H9 (cell line): ENCODE measurements around the gene SLC30A5. TPM values are rescaled to one million over a fixed set of nuclear protein-coding genes. Genes with fewer than 3 reads are reported as not detected.

ENCODE experiments used
- DNase-seq: peaks from one replicate; pipeline ENCODE4 v3.0.0-alpha.2; 2017
- H2AFZ ChIP-seq: one replicate; pipeline ENCODE4 v1.6.1; 2013; ENCODE audit warnings: mild to moderate bottlenecking, low read length, control low read depth, moderate library complexity
- H2AK5ac ChIP-seq: 2 replicates; pipeline ENCODE4 v1.6.1; 2013; ENCODE audit warnings: low read length, control low read depth, mixed read lengths; ENCODE audit not compliant: insufficient read length
- H2BK120ac ChIP-seq: one replicate; pipeline ENCODE4 v1.6.1; 2013; ENCODE audit warnings: low read depth, mild to moderate bottlenecking, low read length, control low read depth, inconsistent platforms; ENCODE audit not compliant: poor library complexity, severe bottlenecking
- H2BK12ac ChIP-seq: 2 replicates; pipeline ENCODE4 v1.6.1; 2013; ENCODE audit warnings: low read length, control low read depth, mixed read lengths, low read depth; ENCODE audit not compliant: insufficient read length
- H2BK15ac ChIP-seq: 2 replicates; pipeline ENCODE4 v1.6.1; 2013; ENCODE audit warnings: low read depth, low read length, control low read depth
- H2BK20ac ChIP-seq: one replicate; pipeline ENCODE4 v1.6.1; 2013; ENCODE audit warnings: low read depth, mild to moderate bottlenecking, low read length, control low read depth, inconsistent platforms; ENCODE audit not compliant: poor library complexity, severe bottlenecking
- H2BK5ac ChIP-seq: 2 replicates; pipeline ENCODE4 v1.6.1; 2013; ENCODE audit warnings: low read length, control low read depth, mixed read lengths; ENCODE audit not compliant: insufficient read length
- H3K14ac ChIP-seq: 2 replicates; pipeline ENCODE4 v1.6.1; 2013; ENCODE audit warnings: low read length, control low read depth; ENCODE audit not compliant: insufficient read depth
- H3K18ac ChIP-seq: 2 replicates; pipeline ENCODE4 v1.6.1; 2013; ENCODE audit warnings: low read depth, mild to moderate bottlenecking, mixed read lengths, low read length, control low read depth; ENCODE audit not compliant: insufficient read length
- H3K23ac ChIP-seq: 2 replicates; pipeline ENCODE4 v1.6.1; 2013; ENCODE audit warnings: low read length, control low read depth, mixed read lengths, low read depth; ENCODE audit not compliant: insufficient read length
- H3K23me2 ChIP-seq: 2 replicates; pipeline ENCODE4 v1.6.1; 2013; ENCODE audit warnings: low read depth, mild to moderate bottlenecking, mixed read lengths, low read length, control low read depth; ENCODE audit not compliant: insufficient read length, poor library complexity, severe bottlenecking
- H3K27ac ChIP-seq: 2 replicates; pipeline ENCODE4 v1.5.1; 2013; ENCODE audit warnings: low read length, control low read depth, mixed read lengths, low read depth; ENCODE audit not compliant: insufficient read length
- H3K27me3 ChIP-seq: 2 replicates; pipeline ENCODE4 v1.6.1; 2013; ENCODE audit warnings: low read length, control low read depth, inconsistent platforms; ENCODE audit not compliant: insufficient read depth
- H3K4ac ChIP-seq: 2 replicates; pipeline ENCODE4 v1.6.1; 2013; ENCODE audit warnings: low read depth, mild to moderate bottlenecking, control low read depth, inconsistent platforms, low read length, moderate library complexity
- H3K4me1 ChIP-seq: 2 replicates; pipeline ENCODE4 v1.6.1; 2013; ENCODE audit warnings: low read length, control low read depth, inconsistent platforms; ENCODE audit not compliant: insufficient read depth
- H3K4me2 ChIP-seq: 2 replicates; pipeline ENCODE4 v1.6.1; 2013; ENCODE audit warnings: low read length, control low read depth, mixed read lengths; ENCODE audit not compliant: insufficient read length, insufficient read depth
- H3K56ac ChIP-seq: 2 replicates; pipeline ENCODE4 v1.6.1; 2013; ENCODE audit warnings: low read depth, mild to moderate bottlenecking, mixed read lengths, low read length, control low read depth; ENCODE audit not compliant: insufficient read length
- H3K79me1 ChIP-seq: 2 replicates; pipeline ENCODE4 v1.6.1; 2013; ENCODE audit warnings: low read depth, mild to moderate bottlenecking, moderate library complexity, low read length, control low read depth, inconsistent platforms; ENCODE audit not compliant: insufficient read depth, poor library complexity, severe bottlenecking
- H3K79me2 ChIP-seq: 2 replicates; pipeline ENCODE4 v1.6.1; 2013; ENCODE audit warnings: low read length, control low read depth, inconsistent platforms; ENCODE audit not compliant: insufficient read depth
- H3K9ac ChIP-seq: 2 replicates; pipeline ENCODE4 v1.6.1; 2013; ENCODE audit warnings: low read length, control low read depth, mixed read lengths; ENCODE audit not compliant: insufficient read length; ENCODE audit errors: extremely low read depth
- H3K9me3 ChIP-seq: one replicate; pipeline ENCODE4 v1.6.1; 2013; ENCODE audit warnings: low read depth, low read length, inconsistent platforms; ENCODE audit not compliant: control insufficient read depth
- H3T11ph ChIP-seq: one replicate; pipeline ENCODE4 v1.6.1; 2013; ENCODE audit warnings: mild to moderate bottlenecking, low read length, control low read depth, inconsistent platforms
- H4K20me1 ChIP-seq: one replicate; pipeline ENCODE4 v1.6.1; 2013; ENCODE audit not compliant: control insufficient read depth, insufficient read length, insufficient read depth
- H4K5ac ChIP-seq: 2 replicates; pipeline ENCODE4 v1.6.1; 2013; ENCODE audit warnings: low read depth, mild to moderate bottlenecking, mixed read lengths, low read length, control low read depth; ENCODE audit not compliant: insufficient read length
- H4K8ac ChIP-seq: replicated peaks from 2 replicates; pipeline ENCODE4 v1.6.1; 2013; ENCODE audit warnings: low read length, control low read depth, mixed read lengths, low read depth; ENCODE audit not compliant: insufficient read length
- H4K91ac ChIP-seq: 2 replicates; pipeline ENCODE4 v1.6.1; 2013; ENCODE audit warnings: low read depth, mild to moderate bottlenecking, moderate library complexity, mixed read lengths, low read length, control low read depth; ENCODE audit not compliant: insufficient read length
- H3K27ac Mint-ChIP-seq, 3 experiments: 2 replicates in 2 of 3; 3 replicates in 1 of 3; pipeline ENCODE4 v1.8.0; 2020 to 2021; ENCODE audit warnings: mixed read lengths in 3 of 3, mild to moderate bottlenecking in 1 of 3, moderate library complexity in 1 of 3
- H3K27me3 Mint-ChIP-seq: 2 replicates; pipeline ENCODE4 v1.8.0; 2021; ENCODE audit warnings: low read depth, mild to moderate bottlenecking, moderate library complexity, mixed read lengths
- H3K36me3 Mint-ChIP-seq, 3 experiments: 2 replicates in 2 of 3; 3 replicates in 1 of 3; pipeline ENCODE4 v1.8.0; 2020 to 2021; ENCODE audit warnings: low read depth in 3 of 3, mixed read lengths in 3 of 3; ENCODE audit not compliant: insufficient read depth in 1 of 3
- H3K4me1 Mint-ChIP-seq, 2 experiments: 2 replicates each; pipeline ENCODE4 v1.8.0; 2020; ENCODE audit warnings: mixed read lengths in 2 of 2
- H3K4me3 Mint-ChIP-seq, 2 experiments: 2 replicates in 1 of 2; 3 replicates in 1 of 2; pipeline ENCODE4 v1.8.0; 2020 to 2021; ENCODE audit warnings: mild to moderate bottlenecking in 2 of 2, mixed read lengths in 2 of 2, moderate library complexity in 1 of 2
- H3K9me3 Mint-ChIP-seq, 2 experiments: 2 replicates in 1 of 2; 3 replicates in 1 of 2; pipeline ENCODE4 v1.8.0; 2020; ENCODE audit warnings: mild to moderate bottlenecking in 2 of 2, mixed read lengths in 2 of 2, moderate library complexity in 1 of 2
- WGBS: extraction: QIAGEN DNeasy Blood & Tissue Kit; methylation state at CpG from one replicate; pipeline ENCODE4 v1.1.7; 2013; ENCODE audit warnings: missing lambda C conversion rate, low lambda C conversion rate, mixed read lengths; ENCODE audit not compliant: insufficient read length; ENCODE audit errors: extremely low coverage; 5-methylcytosine and 5-hydroxymethylcytosine counted together
- total RNA-seq: library from RNA; stranded (reverse); gene quantifications from 2 replicates; pipeline ENCODE4 v1.2.1, GENCODE V29; 2021
- TF ChIP-seq, protein P1 (sequence below): fragments of 200-600 bp; sonication (generic); conservative IDR thresholded peaks from 3 replicates; pipeline ENCODE4 v1.8.0; 2021; ENCODE audit warnings: antibody characterized with exemption, mild to moderate bottlenecking

Gene SLC30A5
- total RNA-seq, 1 experiment from 2014 or later = 33.7 TPM

DNA sequence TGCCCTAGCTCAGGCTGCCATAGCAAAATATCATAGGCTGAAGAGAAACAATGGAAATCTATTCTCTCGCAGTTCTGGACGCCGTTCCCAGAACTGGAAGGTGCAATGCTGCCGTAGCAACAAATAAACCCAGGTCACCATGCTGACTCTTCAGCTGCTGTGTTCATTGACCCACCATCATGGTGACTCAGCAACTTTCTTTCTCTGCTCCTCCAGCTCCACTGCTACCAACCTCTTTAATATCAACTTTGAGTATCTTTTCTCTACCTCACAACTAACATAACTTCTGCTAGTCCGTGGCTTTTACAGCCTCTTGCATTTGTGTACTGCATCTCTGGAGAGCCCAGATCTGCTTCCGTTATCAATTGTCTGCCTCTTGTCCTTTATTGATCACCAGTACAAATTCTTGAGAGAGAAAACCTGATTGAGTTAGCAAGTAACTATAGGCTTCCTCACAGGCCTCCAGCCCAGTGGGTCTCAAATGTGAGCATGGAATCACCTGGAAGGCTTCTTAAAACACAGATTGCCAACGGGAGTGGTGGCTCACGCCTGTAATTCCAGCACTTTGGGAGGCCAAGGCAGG lies 47.3 kb upstream of the SLC30A5 start:
- no peak overlapping the region for H3K18ac ChIP-seq
- H2BK5ac ChIP-seq = no peak overlapping the region
- H3K4me1 Mint-ChIP-seq = peaks cover 0 to 4% of the 10 kb centered on the region in 2 experiments; a peak in 1 of 4 replicates
- no peak overlapping the region for H2BK15ac ChIP-seq
- H3K79me1 ChIP-seq = no peaks in the 10 kb centered on the region
- no peak overlapping the region for H2BK120ac ChIP-seq
- TF ChIP-seq, protein P1, sequence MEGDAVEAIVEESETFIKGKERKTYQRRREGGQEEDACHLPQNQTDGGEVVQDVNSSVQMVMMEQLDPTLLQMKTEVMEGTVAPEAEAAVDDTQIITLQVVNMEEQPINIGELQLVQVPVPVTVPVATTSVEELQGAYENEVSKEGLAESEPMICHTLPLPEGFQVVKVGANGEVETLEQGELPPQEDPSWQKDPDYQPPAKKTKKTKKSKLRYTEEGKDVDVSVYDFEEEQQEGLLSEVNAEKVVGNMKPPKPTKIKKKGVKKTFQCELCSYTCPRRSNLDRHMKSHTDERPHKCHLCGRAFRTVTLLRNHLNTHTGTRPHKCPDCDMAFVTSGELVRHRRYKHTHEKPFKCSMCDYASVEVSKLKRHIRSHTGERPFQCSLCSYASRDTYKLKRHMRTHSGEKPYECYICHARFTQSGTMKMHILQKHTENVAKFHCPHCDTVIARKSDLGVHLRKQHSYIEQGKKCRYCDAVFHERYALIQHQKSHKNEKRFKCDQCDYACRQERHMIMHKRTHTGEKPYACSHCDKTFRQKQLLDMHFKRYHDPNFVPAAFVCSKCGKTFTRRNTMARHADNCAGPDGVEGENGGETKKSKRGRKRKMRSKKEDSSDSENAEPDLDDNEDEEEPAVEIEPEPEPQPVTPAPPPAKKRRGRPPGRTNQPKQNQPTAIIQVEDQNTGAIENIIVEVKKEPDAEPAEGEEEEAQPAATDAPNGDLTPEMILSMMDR = no peak
- no peak overlapping the region for H3K23ac ChIP-seq
- H3K27ac Mint-ChIP-seq = no peak overlapping the region; a peak in 1 of 7 replicates
- H3K56ac ChIP-seq = no peak overlapping the region
- no CpG with 5 or more reads among the region's 8 CpGs for WGBS
- H3K4me1 ChIP-seq = no peaks in the 10 kb centered on the region
- no peaks in the 10 kb centered on the region for H3K27me3 ChIP-seq
- no peak overlapping the region for H2AK5ac ChIP-seq
- no peak overlapping the region for H2BK20ac ChIP-seq
- no peak overlapping the region for H4K91ac ChIP-seq
- H2AFZ ChIP-seq = no peak overlapping the region
- no peak overlapping the region for H3K4ac ChIP-seq
- H3K14ac ChIP-seq = no peak overlapping the region
- no peaks in the 10 kb centered on the region for H3K36me3 Mint-ChIP-seq
- no peak overlapping the region for H3K4me3 Mint-ChIP-seq
- H4K20me1 ChIP-seq = no peaks in the 10 kb centered on the region
- H4K5ac ChIP-seq = no peak overlapping the region
- H3K79me2 ChIP-seq = no peaks in the 10 kb centered on the region
- H3K23me2 ChIP-seq = no peaks in the 10 kb centered on the region
- H3K9me3 ChIP-seq = no peaks in the 10 kb centered on the region
- no peaks in the 10 kb centered on the region for H3K9me3 Mint-ChIP-seq
- H3K9ac ChIP-seq = no peak overlapping the region
- H3T11ph ChIP-seq = no peak overlapping the region
- no peak for DNase-seq
- H3K27ac ChIP-seq = no peak overlapping the region
- no peak overlapping the region for H4K8ac ChIP-seq
- H3K27me3 Mint-ChIP-seq = no peaks in the 10 kb centered on the region; the same call in 1 of the 2 replicates
- no peak overlapping the region for H2BK12ac ChIP-seq
- H3K4me2 ChIP-seq = no peak overlapping the region
